Parathyroid adenoma (tissue), 2 donors: ENCODE results near the gene OBSCN.

Experiments used
- H2AFZ ChIP-seq: fragments of 300-600 bp; sonication (generic); one replicate; pipeline ENCODE4 v1.7.0; 2017; ENCODE audit warnings: antibody characterized with exemption, mild to moderate bottlenecking
- H3K27ac ChIP-seq: fragments of 300-600 bp; sonication (generic); one replicate; pipeline ENCODE4 v1.7.0; 2017
- H3K27me3 ChIP-seq: fragments of 300-600 bp; sonication (generic); one replicate; pipeline ENCODE4 v1.7.0; 2017; ENCODE audit warnings: low read length; ENCODE audit not compliant: control insufficient read depth, insufficient read depth
- H3K36me3 ChIP-seq: fragments of 300-600 bp; sonication (generic); one replicate; pipeline ENCODE4 v1.7.0; 2017; ENCODE audit warnings: low read length; ENCODE audit not compliant: control insufficient read depth, insufficient read depth
- H3K4me1 ChIP-seq: fragments of 300-600 bp; sonication (generic); one replicate; pipeline ENCODE4 v1.7.0; 2017; ENCODE audit warnings: control low read depth
- H3K4me2 ChIP-seq: fragments of 300-600 bp; sonication (generic); one replicate; pipeline ENCODE4 v1.7.0; 2017; ENCODE audit warnings: low read length
- H3K4me3 ChIP-seq: fragments of 300-600 bp; sonication (generic); one replicate; pipeline ENCODE4 v1.7.0; 2017; ENCODE audit warnings: low read depth, low read length
- H3K79me2 ChIP-seq: fragments of 300-600 bp; sonication (generic); one replicate; pipeline ENCODE4 v1.7.0; 2017; ENCODE audit warnings: control low read depth
- H3K9ac ChIP-seq: fragments of 300-600 bp; sonication (generic); one replicate; pipeline ENCODE4 v1.7.0; 2017; ENCODE audit warnings: mild to moderate bottlenecking
- H3K9me3 ChIP-seq: fragments of 300-600 bp; sonication (generic); one replicate; pipeline ENCODE4 v1.7.0; 2017; ENCODE audit warnings: low read length; ENCODE audit not compliant: control insufficient read depth
- TF ChIP-seq, protein P1 (sequence below): fragments of 300-600 bp; sonication (generic); IDR thresholded peaks from one replicate; pipeline ENCODE4 v1.7.0; 2017; ENCODE audit warnings: antibody characterized with exemption, mild to moderate bottlenecking
- donor health status: primary hyperparathyroidism.

OBSCN gene

GRCh38 chr1:228163007-228163753, 44.7 kb upstream of the OBSCN start:
- TF ChIP-seq, protein P1, sequence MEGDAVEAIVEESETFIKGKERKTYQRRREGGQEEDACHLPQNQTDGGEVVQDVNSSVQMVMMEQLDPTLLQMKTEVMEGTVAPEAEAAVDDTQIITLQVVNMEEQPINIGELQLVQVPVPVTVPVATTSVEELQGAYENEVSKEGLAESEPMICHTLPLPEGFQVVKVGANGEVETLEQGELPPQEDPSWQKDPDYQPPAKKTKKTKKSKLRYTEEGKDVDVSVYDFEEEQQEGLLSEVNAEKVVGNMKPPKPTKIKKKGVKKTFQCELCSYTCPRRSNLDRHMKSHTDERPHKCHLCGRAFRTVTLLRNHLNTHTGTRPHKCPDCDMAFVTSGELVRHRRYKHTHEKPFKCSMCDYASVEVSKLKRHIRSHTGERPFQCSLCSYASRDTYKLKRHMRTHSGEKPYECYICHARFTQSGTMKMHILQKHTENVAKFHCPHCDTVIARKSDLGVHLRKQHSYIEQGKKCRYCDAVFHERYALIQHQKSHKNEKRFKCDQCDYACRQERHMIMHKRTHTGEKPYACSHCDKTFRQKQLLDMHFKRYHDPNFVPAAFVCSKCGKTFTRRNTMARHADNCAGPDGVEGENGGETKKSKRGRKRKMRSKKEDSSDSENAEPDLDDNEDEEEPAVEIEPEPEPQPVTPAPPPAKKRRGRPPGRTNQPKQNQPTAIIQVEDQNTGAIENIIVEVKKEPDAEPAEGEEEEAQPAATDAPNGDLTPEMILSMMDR = no peak
- H3K36me3 ChIP-seq = no peaks in the 10 kb centered on the region
- H3K9me3 ChIP-seq = no peaks in the 10 kb centered on the region
- H3K79me2 ChIP-seq = no peaks in the 10 kb centered on the region
- no peak overlapping the region for H3K4me2 ChIP-seq
- H2AFZ ChIP-seq = no peak overlapping the region
- H3K27ac ChIP-seq = peak overlapping the region; percentile 54
- no peaks in the 10 kb centered on the region for H3K4me1 ChIP-seq
- no peaks in the 10 kb centered on the region for H3K27me3 ChIP-seq
- no peak overlapping the region for H3K4me3 ChIP-seq
- no peak overlapping the region for H3K9ac ChIP-seq

DNA sequence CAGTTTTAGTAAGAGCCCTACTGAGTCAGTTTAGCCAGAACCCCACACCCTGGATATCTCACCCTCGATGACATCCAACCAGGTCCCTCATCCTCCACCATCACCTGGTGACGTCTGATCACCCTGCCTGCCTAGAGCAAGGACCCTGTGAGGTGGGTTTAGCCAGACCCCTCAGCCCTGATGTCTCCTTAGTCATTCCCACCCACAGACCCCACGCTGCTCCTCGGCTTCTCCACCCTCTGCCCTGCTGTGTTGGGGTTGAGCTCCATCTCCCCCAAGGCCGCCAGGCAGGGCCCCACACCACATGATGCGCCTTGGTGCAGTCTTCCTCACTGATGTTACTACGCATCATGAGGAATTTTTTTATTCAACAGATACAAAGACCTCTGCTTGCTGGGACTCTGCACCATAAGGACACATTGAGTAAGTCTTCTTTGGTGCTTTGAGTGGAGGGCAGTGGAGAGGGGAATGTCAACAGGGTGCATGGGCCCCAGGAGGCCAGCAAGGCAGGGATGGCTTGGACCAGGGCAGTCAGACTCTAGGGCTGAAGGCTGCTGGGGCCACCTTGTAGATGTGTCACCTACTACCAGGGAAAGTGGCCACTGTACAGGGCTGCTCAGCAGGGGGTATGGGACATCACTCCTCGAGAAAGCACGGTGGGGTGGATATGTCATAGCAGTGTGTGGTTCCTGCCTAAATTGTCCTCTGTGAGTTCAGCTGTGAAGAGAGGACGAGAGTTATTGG, 43.9 kb upstream of the OBSCN start:
- TF ChIP-seq, protein P1 = no peak
- Histone ChIP-seq H2AFZ (no peak overlapping the region), H3K4me2 (no peak overlapping the region), H3K9ac (no peak overlapping the region), H3K9me3 (no peaks in the 10 kb centered on the region), H3K27me3 (no peaks in the 10 kb centered on the region), H3K27ac (no peak overlapping the region), H3K79me2 (no peaks in the 10 kb centered on the region), H3K4me1 (no peaks in the 10 kb centered on the region), H3K4me3 (no peak overlapping the region), H3K36me3 (no peaks in the 10 kb centered on the region)

DNA sequence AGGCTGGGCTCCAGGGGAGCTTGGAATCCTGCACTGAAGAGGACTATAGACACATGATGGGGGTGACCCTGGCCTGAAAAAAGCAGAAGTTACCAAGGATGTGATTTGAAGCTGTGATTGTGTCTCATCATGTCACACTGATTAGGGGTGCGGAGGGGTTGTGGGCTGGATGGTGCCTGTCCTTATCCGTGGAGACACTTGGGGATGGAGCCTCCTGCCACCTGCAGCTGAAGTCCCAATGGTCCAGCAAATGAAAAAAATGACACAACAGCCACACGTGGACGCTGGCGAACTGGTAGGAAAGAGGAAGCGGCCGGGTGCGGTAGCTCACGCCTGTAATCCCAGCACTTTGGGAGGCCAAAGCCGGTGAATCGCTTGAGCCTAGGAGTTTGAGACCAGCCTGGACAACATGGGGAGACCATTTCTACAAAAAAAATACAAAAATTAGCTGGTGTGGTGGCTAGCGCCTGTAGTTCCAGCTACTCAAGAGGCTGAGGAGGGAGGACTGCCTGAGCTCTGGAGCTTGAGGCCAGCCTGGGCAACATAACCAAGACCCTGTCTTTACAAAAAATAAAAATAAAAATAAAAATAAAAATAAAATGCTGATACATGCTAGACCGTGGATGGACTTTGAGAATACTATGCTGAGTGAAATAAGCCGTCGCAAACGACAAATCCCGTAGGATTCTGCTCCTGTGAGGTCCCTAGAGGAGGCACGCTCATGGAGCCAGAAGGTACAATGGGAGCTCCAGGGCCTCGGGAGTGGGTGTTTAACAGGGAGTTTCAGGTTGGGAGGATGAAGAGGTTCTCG, 43.1 kb upstream of the OBSCN start:
- Histone ChIP-seq H3K4me3 (peak overlapping the region; percentile 61), H3K9me3 (no peaks in the 10 kb centered on the region), H3K4me2 (peak overlapping the region; percentile 91), H3K4me1 (no peaks in the 10 kb centered on the region), H2AFZ (peak overlapping the region; percentile 76), H3K79me2 (no peaks in the 10 kb centered on the region), H3K36me3 (no peaks in the 10 kb centered on the region), H3K27ac (peak overlapping the region; percentile 77), H3K9ac (peak overlapping the region; percentile 19), H3K27me3 (no peaks in the 10 kb centered on the region)
- TF ChIP-seq, protein P1 = no peak

DNA sequence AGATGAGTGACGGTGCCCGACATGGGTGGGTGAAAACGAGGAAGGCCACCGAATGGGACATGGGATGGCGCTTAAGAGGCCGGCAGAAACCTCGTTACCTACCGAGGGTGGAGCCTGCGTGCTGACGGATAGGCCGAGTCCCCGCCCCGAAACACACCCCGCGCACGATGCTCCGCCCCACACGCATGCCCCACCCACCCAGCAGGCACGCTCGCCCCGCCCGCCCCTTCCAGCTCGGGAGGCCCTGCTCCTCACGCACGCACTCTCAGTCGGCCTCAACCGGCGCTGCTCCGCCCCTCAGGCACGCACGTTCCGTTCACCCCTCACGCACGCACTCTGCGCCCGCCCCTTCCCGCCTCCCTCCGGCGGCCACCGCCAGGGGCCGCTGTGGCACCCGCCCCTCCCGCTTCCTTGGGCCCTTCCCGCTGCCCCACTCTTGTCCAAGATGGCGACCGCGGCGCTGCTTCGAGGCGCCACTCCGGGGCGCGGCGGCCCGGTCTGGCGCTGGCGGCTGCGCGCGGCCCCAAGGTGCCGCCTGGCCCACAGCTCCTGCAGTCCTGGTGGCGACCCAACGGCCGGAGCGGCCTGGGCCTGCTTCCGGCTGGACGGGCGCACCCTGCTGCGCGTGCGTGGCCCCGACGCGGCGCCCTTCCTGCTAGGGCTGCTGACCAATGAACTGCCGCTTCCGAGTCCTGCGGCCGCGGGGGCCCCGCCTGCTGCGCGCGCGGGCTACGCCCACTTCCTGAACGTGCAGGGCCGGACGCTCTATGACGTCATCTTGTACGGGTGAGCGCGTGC, 42.3 kb upstream of the OBSCN start, which contains the start of gene IBA57:
Gene IBA57 (plus strand): TSS at position 433 of the 798 bp plus-strand sequence. CDS start 13 bp downstream, at position 446.
- Histone ChIP-seq H3K9ac (peak within 1 kb of the TSS; percentile 53), H3K4me1 (no peaks in the 10 kb centered on the region), H3K4me2 (peak within 1 kb of the TSS; percentile 91), H3K79me2 (no peaks in the 10 kb centered on the region), H3K36me3 (no peaks in the 10 kb centered on the region), H3K27me3 (no peaks in the 10 kb centered on the region), H2AFZ (peak within 1 kb of the TSS; percentile 76), H3K9me3 (no peaks in the 10 kb centered on the region), H3K27ac (peak within 1 kb of the TSS; percentile 88), H3K4me3 (peak within 1 kb of the TSS; percentile 61)
- TF ChIP-seq, protein P1 = peak; percentile 78
